ENCODE data around the gene SMIM13.

GRCh38 chr6:11151488-11151887 is 57.9 kb downstream of the SMIM13 start:
- no peak for TF ChIP-seq CTCF (IDR thresholded peaks at IDR 0.05)
- TF ChIP-seq POLR2A (IDR thresholded peaks at IDR 0.05): no peak
- no peak for TF ChIP-seq POLR2AphosphoS5 (IDR thresholded peaks at IDR 0.05)

Data from transverse colon (tissue), 4 donors.